Upper lobe of right lung (tissue), 1 donor: ENCODE data around the gene FRMD8. TPM values are rescaled to one million over a fixed set of nuclear protein-coding genes. Genes with fewer than 3 reads are reported as not detected.

Source experiments
- ATAC-seq: fragments of 200-7000 bp; cut with Tn5 transposase; one replicate; pipeline ENCODE4 v1.9.1; 2020; ENCODE audit warnings: mild to moderate bottlenecking, moderate library complexity
- DNase-seq: peaks from one replicate; pipeline ENCODE4 v3.0.0-alpha.2; 2020
- H3K27ac ChIP-seq: fragments of 200-600 bp; one replicate; pipeline ENCODE4 v1.8.0; 2022
- H3K27me3 ChIP-seq: fragments of 200-600 bp; one replicate; pipeline ENCODE4 v1.8.0; 2022; ENCODE audit warnings: mild to moderate bottlenecking
- H3K36me3 ChIP-seq: fragments of 200-600 bp; one replicate; pipeline ENCODE4 v1.8.0; 2022
- H3K4me1 ChIP-seq: fragments of 200-600 bp; one replicate; pipeline ENCODE4 v1.8.0; 2022
- H3K4me3 ChIP-seq: fragments of 200-600 bp; one replicate; pipeline ENCODE4 v1.8.0; 2022; ENCODE audit warnings: mild to moderate bottlenecking
- H3K9me3 ChIP-seq: fragments of 200-600 bp; one replicate; pipeline ENCODE4 v1.8.0; 2022
- intact Hi-C: fragments of 100-400 bp; cut with DNase I; formaldehyde crosslinking; loops from one replicate; pipeline ENCODE4 v1.11.0; 2022
- total RNA-seq: library from RNA; stranded (reverse); fragmentation: NEBNext Ultra II Directional; extraction: Animal tissue kit (Norgen Biotek cat#: 25700); gene quantifications from one replicate; pipeline ENCODE4 v1.2.1, GENCODE V29; 2021
- TF ChIP-seq, protein P1 (sequence below): fragments of 200-600 bp; IDR thresholded peaks from one replicate; pipeline ENCODE4 v1.8.0; 2022; ENCODE audit warnings: antibody characterized with exemption
- donor health status: DM: no; HTN: yes; CAD: no; lungs with severe emphysema.

Gene FRMD8
- total RNA-seq, 1 donor from 2014 or later, result 37.1 TPM

DNA sequence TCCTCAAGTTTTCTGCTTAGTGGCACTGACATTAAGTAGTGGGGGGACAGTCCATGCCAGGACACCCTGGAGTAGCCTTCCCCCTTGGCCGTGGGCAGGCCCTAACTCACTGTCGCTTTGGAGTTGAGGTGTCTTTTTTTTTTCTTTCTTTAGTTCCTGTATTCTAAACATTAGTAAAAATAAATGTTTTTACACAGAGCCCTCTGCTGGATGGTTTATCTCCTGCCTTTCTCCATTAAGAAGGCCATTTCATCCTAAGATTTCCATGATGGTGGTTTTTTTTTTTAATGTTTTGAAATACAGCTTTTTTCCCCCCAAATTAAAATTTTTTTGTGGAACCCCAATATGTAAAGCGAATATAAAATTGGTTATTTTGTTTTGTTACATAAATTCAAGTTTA, 33.7 kb upstream of the FRMD8 start:
- peaks cover 8% of the 10 kb centered on the region for H3K27me3 ChIP-seq
- intact Hi-C loops, result no loop called here
- peaks cover 52% of the 10 kb centered on the region for H3K36me3 ChIP-seq
- no peak overlapping the region for H3K4me3 ChIP-seq
- peaks cover 17% of the 10 kb centered on the region for H3K4me1 ChIP-seq
- no peaks in the 10 kb centered on the region for H3K9me3 ChIP-seq
- TF ChIP-seq, protein P1, sequence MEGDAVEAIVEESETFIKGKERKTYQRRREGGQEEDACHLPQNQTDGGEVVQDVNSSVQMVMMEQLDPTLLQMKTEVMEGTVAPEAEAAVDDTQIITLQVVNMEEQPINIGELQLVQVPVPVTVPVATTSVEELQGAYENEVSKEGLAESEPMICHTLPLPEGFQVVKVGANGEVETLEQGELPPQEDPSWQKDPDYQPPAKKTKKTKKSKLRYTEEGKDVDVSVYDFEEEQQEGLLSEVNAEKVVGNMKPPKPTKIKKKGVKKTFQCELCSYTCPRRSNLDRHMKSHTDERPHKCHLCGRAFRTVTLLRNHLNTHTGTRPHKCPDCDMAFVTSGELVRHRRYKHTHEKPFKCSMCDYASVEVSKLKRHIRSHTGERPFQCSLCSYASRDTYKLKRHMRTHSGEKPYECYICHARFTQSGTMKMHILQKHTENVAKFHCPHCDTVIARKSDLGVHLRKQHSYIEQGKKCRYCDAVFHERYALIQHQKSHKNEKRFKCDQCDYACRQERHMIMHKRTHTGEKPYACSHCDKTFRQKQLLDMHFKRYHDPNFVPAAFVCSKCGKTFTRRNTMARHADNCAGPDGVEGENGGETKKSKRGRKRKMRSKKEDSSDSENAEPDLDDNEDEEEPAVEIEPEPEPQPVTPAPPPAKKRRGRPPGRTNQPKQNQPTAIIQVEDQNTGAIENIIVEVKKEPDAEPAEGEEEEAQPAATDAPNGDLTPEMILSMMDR, result peak; percentile 31
- ATAC-seq (no peak), DNase-seq (no peak)
- no peak overlapping the region for H3K27ac ChIP-seq

DNA sequence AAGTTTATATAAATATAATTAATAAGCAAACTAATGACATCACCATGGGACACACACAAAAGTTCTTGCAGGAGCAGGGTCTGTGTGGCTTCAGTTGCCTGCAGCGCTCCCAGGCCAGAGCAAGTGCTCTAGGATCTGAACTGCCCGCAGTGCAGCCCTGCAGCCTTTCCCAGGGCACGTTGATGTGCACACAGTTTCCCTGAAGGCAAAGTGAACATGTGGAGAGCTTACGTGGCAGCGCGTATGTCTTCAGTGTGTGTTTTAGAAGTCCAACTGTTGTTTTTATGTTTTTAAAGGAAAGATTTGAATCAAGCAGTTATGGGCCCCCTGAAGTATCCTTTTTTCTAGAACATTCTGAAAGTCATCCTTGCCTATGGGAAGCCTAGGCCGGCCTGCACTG, 33.1 kb upstream of the FRMD8 start:
- no peak for ATAC-seq
- Histone ChIP-seq H3K27me3 (peaks cover 8% of the 10 kb centered on the region), H3K4me1 (peaks cover 17% of the 10 kb centered on the region), H3K27ac (no peak overlapping the region), H3K9me3 (no peaks in the 10 kb centered on the region), H3K4me3 (no peak overlapping the region), H3K36me3 (peaks cover 46% of the 10 kb centered on the region)
- intact Hi-C loops, result no loop called here
- no peak for DNase-seq
- TF ChIP-seq, protein P1, result no peak

- no peaks in the 10 kb centered on the region for H3K9me3 ChIP-seq
- no peak for ATAC-seq
- DNase-seq, result no peak
- TF ChIP-seq, protein P1, result no peak
- intact Hi-C loops, result no loop called here
- peaks cover 8% of the 10 kb centered on the region for H3K27me3 ChIP-seq
- H3K4me1 ChIP-seq, result peaks cover 17% of the 10 kb centered on the region
- peaks cover 41% of the 10 kb centered on the region for H3K36me3 ChIP-seq
- H3K27ac ChIP-seq, result peak overlapping the region; percentile 15
- H3K4me3 ChIP-seq, result peak overlapping the region; percentile 58
These were observed 32.6 kb upstream of the FRMD8 start for GRCh38 chr11:65353900-65354264.

DNA sequence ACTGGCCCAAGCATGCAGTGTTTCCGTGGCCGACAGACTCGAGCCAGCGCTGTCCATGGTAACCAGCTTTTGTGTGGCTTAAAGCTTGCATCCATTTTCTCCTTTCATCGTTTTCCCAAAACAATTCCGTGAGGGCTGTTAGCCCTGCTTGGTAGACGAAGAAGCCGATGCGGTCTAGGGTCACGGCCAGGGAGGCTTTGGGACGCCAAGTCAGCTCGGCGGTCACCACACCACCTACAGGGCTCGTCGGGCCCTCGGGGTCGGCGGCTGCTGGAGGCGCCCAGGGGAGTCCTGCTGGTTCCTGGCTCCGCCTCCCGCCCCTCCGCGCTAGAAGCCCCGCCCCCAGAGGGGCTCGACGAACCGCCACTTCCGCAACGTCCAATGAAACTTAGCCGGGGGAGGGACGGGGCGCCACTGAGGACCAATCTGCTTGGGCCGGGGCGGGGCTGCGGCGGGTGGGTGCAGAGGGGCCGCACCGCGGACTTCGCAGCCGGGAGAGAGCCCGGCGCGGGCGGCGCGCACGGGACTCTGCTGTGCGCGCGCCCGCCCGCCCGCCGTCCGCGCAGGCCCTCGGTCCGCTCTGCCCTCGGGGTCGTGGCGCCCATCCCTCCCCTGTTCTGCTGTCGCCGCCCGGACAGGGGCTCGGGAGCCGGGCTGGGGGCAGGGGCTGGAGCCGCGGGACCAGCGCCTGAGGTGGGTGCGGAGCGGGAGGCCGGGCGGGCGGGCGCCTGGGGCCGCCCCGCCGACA, 32.0 kb upstream of the FRMD8 start, which contains the start of gene TIGD3:
TIGD3 (plus strand) TSS at position 487 of the 748 bp plus-strand sequence. CDS start 1,058 bp downstream, outside the sequence.
- peak; percentile 96 for ATAC-seq
- DNase-seq, result peak; percentile 99
- H3K4me1 ChIP-seq, result peaks cover 17% of the 10 kb centered on the region
- peak within 1 kb of the TSS; percentile 15 for H3K27ac ChIP-seq
- H3K27me3 ChIP-seq, result peaks cover 8% of the 10 kb centered on the region
- intact Hi-C loops, result no loop called here
- no peaks in the 10 kb centered on the region for H3K9me3 ChIP-seq
- peaks cover 35% of the 10 kb centered on the region for H3K36me3 ChIP-seq
- TF ChIP-seq, protein P1, result no peak
- peak within 1 kb of the TSS; percentile 58 for H3K4me3 ChIP-seq

GRCh38 chr11:65355013-65355775, 31.2 kb upstream of the FRMD8 start:
- TF ChIP-seq, protein P1, result no peak
- no peaks in the 10 kb centered on the region for H3K9me3 ChIP-seq
- peaks cover 28% of the 10 kb centered on the region for H3K36me3 ChIP-seq
- peak overlapping the region; percentile 58 for H3K4me3 ChIP-seq
- DNase-seq (peak; percentile 76), ATAC-seq (peak; percentile 26)
- H3K27ac ChIP-seq, result no peak overlapping the region
- intact Hi-C loops, result no loop called here
- peaks cover 17% of the 10 kb centered on the region for H3K4me1 ChIP-seq
- H3K27me3 ChIP-seq, result peaks cover 8% of the 10 kb centered on the region
